Dermis blood vessel endothelial cell (primary cell): ENCODE results near the gene ACSF3. TPM values are rescaled to one million over a fixed set of nuclear protein-coding genes. Genes with fewer than 3 reads are reported as not detected.

Source experiments
- DNase-seq: peaks from one replicate; pipeline ENCODE4 v3.0.0; 2010
- total RNA-seq: library from RNA; depleted of rRNA; stranded (reverse); fragments of >200 nt; gene quantifications from 2 replicates; pipeline ENCODE4 v1.2.3, GENCODE V29; 2014

ACSF3 gene
- total RNA-seq, 1 donor from 2014 or later = 27.2 TPM

GRCh38 chr16:89145406-89146161, 51.9 kb downstream of the ACSF3 start:
- DNase-seq = no peak

GRCh38 chr16:89146211-89147005, 52.8 kb downstream of the ACSF3 start:
- DNase-seq = no peak

DNA sequence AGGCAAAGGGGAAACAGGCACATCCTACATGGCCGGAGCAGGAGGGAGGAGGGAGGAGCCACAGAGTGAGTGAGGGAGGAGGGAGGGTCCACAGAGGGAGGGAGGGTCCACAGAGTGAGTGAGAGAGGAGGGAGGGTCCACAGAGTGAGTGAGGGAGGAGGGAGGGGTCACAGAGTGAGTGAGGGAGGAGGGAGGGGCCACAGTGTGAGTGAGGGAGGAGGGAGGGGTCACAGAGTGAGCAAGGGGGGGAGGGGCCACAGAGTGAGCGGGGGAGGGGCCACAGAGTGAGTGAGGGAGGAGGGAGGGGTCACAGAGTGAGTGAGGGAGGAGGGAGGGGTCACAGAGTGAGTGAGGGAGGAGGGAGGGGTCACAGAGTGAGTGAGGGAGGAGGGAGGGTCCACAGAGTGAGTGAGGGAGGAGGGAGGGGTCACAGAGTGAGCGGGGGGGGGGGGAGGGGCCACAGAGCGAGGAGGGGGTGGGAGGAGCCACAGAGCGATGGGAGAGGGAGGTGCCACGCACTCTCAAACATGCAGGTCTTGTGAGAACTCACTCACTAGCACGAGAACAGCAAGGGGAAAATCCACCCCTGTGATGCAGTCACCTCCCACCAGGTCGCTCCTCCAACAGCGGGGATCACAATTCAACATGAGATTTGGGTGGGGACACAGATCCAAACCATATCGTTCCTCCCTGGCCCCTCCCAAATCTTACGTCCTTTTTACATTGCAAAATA, 53.6 kb downstream of the ACSF3 start:
- DNase-seq = no peak

- DNase-seq = no peak
These were observed 55.7 kb downstream of the ACSF3 start for GRCh38 chr16:89149386-89149785.

GRCh38 chr16:89150090-89150835, 56.6 kb downstream of the ACSF3 start:
- no peak for DNase-seq

DNA sequence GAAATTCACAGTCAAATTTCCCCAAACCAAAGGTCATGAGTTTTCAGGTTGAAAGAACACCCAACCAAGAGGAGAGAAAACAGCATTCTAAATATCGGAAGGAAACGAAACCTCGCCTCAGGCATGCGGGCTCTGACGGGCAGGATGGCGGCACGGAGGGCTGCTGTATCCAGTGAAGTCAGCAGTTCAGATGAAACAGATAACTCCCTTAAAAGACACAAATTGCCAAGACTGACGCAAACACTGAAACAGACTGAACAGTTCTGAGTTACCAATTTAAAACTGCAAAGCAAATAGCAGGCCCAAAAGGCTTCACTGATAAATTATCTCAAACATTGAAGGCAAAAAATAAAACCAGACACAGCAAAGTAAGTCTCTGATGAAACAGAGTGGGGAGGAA, 57.3 kb downstream of the ACSF3 start:
- no peak for DNase-seq

GRCh38 chr16:89152831-89153700, 59.4 kb downstream of the ACSF3 start:
- no peak for DNase-seq

DNA sequence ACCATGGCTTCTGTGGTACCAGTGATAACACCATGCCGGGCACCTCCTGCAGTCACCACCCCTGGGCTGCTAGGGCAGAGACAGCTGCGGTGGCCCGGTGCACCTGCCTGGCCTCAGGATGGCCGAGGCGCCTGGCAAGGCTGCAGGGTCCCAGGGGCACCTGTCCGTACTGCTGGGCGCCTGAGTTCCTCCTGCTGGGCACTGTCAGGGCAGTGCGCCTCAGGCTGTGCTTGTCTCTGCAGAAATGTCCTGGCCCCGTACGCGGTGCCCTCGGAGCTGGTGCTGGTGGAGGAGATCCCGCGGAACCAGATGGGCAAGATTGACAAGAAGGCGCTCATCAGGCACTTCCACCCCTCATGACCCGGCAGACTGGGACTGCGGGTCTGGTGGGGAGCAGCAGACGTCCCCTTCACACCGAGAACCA, 60.2 kb downstream of the ACSF3 start:
- DNase-seq = no peak

DNA sequence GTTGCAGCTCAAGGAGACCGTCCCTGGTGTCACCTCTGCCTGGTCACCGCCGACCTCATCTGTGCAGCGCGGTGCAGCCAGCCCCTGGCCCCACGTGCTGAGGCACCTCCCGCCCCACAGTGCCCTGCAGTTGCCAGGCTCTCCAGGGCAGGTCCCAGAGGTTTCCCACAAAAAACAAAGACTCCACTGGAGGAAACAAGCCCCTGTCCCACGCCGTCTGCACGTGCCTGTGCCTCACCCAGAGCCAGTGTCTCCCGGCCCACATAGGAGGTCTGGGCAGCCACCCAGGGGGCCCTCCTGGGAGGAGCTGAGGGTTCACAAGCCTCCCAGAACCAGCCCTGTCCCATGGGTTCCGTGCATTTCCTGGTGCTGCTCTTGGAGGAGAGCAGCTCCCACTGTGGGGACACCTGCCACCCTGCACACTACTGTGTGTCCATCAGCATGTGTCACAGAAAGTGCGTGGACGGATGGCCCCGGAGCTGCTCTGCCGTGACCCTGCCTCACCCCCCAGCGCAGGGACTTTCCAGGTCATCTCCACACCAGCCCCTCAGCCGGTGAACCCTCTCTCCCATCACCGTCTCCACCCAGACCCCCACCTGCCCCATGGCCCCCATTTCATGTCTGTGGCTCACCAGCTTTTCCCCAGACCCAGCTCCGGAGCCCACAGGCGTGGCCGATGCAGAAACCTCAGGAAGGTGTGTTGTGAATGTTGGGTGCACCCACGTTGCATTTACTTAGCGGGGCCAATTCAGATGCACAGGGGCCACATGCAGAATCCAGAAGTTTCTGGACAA, 60.9 kb downstream of the ACSF3 start:
- no peak for DNase-seq

- peak; percentile 81 for DNase-seq
These were observed 61.6 kb downstream of the ACSF3 start for GRCh38 chr16:89155184-89155679.

- DNase-seq = no peak
These were observed 62.4 kb downstream of the ACSF3 start for GRCh38 chr16:89155851-89156739.

DNA sequence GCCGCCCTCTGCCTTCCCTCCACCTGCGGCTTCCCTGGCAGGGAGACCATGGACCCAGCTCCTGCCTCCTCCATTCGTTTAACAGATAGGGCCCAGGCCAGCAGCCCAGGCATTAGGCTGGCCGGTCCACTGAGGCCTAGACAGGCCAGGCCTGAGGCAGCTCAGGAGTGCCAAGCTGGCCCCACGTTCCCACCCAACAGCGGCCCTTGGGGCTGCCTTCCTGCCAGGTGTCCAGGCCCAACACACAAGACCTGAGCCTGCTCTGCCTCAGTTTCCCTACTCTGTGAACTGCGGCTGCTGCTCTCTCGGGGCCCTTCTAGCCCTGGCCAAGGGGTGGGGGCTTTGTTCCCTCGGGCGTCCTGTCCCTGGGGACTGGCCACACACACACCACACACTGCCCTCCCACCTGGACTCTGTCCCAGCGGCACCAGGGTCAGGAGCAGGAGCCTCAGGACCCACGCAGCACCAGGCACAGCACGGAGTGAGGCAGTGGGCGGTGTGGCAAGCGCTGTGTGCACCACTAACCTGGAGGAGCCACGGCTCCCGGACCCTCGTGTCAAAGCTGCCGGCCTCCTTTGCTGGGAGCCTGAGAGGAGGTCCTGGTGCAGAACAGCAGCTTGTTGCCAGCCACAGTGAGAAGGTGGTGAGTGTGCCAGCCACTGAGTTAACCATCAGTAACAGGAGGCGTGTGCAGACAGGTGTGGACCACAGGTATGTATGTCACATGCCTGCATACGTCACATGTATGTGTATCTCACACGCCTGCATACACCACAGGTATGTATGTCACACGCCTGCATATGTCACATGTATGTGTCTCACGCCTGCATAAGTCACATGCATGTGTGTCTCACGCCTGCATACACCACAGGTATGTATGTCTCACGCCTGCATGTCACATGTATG, 63.3 kb downstream of the ACSF3 start:
- DNase-seq = no peak

DNA sequence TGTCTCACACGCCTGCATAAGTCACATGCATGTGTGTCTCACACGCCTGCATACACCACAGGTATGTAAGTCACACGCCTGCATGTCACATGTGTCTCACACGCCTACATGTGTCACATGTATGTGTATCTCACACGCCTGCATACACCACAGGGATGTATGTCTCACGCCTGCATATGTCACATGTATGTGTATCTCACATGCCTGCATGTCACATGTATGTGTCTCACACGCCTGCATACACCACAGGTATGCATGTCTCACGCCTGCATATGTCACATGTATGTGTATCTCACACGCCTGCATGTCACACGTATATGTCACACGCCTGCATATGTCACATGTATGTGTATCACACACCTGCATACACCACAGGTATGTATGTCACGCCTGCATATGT, 64.1 kb downstream of the ACSF3 start:
- DNase-seq = no peak

- no peak for DNase-seq
These were observed 65.6 kb downstream of the ACSF3 start for GRCh38 chr16:89159066-89159849.

- no peak for DNase-seq
These were observed 66.2 kb downstream of the ACSF3 start for GRCh38 chr16:89159850-89160354.

DNA sequence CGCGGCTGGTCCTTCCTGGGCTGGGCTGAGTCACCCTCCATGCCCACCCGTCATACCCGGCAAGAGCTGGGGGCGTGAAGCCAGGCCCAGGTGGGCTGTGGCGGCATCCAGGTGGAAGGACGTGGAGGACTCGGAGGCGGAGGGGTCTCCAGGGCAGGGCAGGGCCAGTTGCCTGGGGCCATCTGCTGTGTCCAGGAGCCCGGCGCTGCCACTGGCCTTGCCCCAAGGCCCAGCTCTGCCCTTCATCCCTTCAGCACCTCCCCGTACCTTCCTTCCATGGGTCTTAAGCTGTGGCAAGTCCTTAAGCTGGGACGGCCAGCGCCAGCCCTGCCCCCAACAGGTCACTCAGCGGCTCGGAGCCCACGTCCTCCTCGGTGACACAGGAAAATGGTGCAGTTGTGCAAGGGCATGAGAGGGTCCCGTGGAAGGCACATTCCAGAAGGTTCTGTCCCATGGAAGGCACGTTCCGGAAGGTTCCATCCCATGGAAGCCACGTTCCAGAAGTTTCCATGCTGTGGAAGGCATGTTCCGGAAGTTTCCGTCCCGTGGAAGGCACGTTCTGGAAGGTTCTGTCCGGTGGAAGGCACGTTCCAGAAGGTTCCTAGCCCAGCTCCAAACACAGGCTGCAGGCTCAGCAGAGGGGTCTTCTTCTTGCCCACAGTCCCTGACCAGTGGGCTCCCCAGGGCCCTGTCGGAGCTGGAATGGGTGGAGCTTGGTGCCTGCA, 67.5 kb downstream of the ACSF3 start:
- no peak for DNase-seq
